Measurements from ENCODE around the gene OLR1.

The OLR1 gene

DNA sequence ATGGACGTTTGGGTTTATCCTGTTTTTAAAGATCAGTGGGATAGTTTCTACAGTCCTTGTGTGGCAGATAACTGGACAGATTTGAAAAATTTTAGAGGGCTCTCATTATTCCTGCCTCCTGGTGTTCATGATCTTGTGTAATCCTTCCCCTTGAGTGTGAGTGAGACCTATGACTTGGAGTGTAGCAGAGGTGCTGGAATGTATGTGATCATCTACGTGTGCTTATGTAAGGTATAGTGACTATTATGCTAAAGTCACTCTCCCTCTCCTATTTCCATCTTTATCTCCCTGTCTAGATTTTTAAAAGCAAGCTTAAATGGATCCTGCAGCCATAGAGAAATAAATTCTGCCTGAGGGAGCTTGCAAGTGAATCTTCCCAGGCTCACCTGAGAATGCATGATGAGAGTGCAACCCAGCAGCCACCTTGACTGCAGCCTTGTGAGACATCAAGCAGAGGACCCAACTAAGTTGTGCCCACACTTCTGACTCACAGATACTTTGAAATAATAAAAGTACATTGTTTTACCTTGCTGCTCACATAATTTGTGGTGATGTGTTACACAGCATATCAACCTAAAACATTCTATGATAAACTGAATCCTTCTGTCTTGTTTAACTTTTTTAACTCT, 3.2 kb upstream of the OLR1 start:
- Mint-ChIP-seq H3K9me3 (no peaks in the 10 kb centered on the region), H3K36me3 (no peaks in the 10 kb centered on the region), H3K27ac (no peak overlapping the region), H3K27me3 (peaks cover 21% of the 10 kb centered on the region), H3K4me1 (no peaks in the 10 kb centered on the region), H3K4me3 (no peak overlapping the region)

DNA sequence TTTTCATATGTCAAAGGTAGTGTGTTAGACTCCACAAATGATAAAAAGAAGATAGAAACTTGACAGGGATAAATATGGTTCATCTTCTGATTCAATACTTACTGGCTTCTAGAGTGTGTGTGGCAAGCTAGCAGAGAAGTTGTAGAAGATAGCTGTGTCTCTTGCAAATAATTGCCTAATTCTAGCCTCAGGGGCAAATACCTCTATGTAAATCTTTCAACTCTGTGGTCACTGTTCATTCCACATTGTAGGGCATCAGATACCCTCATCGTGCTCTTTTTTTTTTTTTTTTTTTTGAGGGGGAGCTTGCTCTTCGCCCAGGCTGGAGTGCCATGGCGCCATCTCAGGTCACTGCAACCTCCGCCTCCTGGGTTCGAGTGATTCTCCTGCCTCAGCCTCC, 1.7 kb downstream of the OLR1 start:
- H3K4me1 Mint-ChIP-seq, result no peaks in the 10 kb centered on the region
- H3K36me3 Mint-ChIP-seq, result no peaks in the 10 kb centered on the region
- no peak overlapping the region for H3K4me3 Mint-ChIP-seq
- no peaks in the 10 kb centered on the region for H3K9me3 Mint-ChIP-seq
- H3K27me3 Mint-ChIP-seq, result peaks cover 11% of the 10 kb centered on the region
- no peak overlapping the region for H3K27ac Mint-ChIP-seq

DNA sequence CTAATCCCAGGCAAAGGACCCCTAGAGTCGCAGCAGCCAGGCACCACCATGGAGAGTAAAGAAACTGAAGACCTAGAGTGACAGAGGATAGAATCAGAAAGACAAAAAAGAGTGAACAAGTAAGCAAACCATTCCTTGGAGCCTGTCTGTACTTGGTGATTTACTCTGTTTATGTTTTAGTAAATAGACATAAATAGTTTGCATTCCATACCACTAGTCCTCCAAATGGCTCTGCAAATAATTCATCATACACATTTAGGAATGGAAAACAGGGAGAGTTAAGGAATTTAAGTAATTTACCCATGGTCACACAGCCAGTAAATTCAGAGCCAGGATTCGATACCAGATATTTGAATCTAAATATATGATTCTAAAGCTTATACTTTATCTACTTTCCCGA, 2.8 kb downstream of the OLR1 start:
- H3K27me3 Mint-ChIP-seq, result peaks cover 9% of the 10 kb centered on the region
- H3K27ac Mint-ChIP-seq, result peak overlapping the region; percentile 36
- no peaks in the 10 kb centered on the region for H3K4me1 Mint-ChIP-seq
- no peak overlapping the region for H3K4me3 Mint-ChIP-seq
- H3K36me3 Mint-ChIP-seq, result no peaks in the 10 kb centered on the region
- no peaks in the 10 kb centered on the region for H3K9me3 Mint-ChIP-seq

DNA sequence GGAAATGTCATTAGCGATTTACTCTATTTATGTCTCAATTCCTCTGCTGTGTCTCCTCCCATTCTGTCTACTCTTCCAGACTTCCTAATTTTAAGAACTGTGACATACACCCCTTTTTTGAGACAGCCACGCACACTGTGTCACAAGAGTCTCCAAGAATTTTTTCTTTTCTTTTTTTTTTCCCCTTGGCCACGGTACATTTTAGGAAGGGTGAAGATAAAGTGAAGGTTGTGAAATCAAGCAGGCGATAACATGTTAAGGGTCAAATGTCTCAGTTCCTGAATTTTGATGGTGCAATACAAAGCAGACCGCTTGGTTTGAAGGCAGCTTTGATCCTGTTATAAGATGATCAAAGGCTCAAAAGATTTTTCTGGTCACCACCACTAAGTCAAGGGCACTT, 4.3 kb downstream of the OLR1 start:
- Mint-ChIP-seq H3K36me3 (no peaks in the 10 kb centered on the region), H3K4me3 (no peak overlapping the region), H3K27ac (no peak overlapping the region), H3K27me3 (peaks cover 7% of the 10 kb centered on the region), H3K4me1 (no peaks in the 10 kb centered on the region), H3K9me3 (no peaks in the 10 kb centered on the region)

DNA sequence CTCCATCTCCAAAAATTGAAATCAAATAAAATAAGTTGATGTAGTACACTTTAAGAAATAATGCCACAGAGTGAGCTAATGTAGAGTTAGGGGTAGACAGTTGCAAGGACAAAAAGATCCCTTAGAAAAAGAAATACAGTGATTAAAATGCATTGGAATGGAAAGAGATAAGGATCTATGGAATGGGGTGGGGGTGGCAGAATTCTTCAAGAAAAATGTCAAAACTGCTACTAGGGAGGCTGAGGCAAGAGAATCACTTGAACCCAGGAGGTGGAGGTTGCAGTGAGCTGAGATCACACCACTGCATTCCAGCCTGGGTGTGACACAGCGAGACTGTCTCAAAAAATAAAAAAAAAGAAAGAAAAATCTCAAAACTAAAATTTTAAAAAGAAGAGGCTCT, 6.5 kb downstream of the OLR1 start:
- no peaks in the 10 kb centered on the region for H3K4me1 Mint-ChIP-seq
- no peak overlapping the region for H3K27ac Mint-ChIP-seq
- no peaks in the 10 kb centered on the region for H3K9me3 Mint-ChIP-seq

DNA sequence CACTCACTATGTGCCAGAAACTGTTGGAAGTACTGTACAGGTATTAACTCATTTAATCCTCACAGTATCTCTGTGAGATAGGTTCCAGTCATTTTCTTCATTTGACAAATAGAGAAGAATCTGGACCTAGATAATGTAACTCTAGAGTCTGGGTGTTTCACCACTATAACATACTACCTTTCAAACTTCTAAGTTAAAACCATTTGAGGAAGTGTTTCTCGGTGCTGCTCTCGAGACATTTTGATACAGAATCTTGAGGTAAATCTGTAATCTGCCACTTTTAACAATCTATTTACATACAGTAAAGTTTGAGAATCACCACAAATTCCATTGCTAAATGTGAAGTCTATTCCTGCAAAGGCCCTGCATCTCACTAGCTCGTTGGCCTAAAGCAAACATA, 8.8 kb downstream of the OLR1 start:
- Mint-ChIP-seq H3K27ac (no peak overlapping the region), H3K4me1 (no peaks in the 10 kb centered on the region), H3K4me3 (no peak overlapping the region), H3K9me3 (no peaks in the 10 kb centered on the region), H3K27me3 (peaks cover 1% of the 10 kb centered on the region), H3K36me3 (no peaks in the 10 kb centered on the region)

More for the DNA sequence above, 6.5 kb downstream of the OLR1 start:
- no peaks in the 10 kb centered on the region for H3K36me3 Mint-ChIP-seq
- H3K4me3 Mint-ChIP-seq, result no peak overlapping the region
- H3K27me3 Mint-ChIP-seq, result peaks cover 1% of the 10 kb centered on the region

DNA sequence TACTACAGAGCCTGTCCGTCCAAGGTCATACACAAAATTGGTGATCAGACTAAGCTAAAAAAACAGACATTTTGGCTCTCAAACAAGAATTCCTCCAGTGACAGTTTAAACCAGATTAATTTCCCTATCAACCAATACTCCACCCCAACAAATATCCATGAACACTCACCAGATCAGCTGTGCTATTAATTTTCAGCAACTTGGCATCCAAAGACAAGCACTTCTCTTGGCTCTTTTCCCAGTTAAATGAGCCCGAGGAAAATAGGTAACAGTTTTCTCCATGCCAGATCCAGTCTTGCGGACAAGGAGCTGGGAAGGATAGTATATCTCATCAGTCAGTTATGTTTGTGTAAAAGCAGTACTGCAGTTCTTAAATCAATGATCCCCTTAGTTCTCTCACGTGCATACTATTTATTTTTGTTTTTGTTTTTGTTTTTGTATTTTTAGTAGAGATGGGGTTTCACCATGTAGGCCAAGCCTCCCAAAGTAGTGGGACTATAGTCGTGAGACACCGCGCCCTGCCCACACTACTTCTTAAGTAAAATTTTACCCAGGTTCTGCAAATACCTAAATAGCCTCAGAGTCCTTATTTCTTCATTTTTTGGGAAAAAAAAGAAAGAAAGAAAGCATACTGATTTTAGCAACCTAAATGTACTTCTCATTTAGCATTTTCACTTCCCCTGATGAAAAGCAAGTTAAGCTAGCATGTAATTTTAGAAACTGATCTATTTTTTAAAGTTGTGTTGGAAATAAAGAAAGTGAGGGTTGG, 11.1 kb downstream of the OLR1 start:
- H3K4me1 Mint-ChIP-seq, result no peaks in the 10 kb centered on the region
- H3K4me3 Mint-ChIP-seq, result no peak overlapping the region
- H3K27me3 Mint-ChIP-seq, result no peaks in the 10 kb centered on the region
- H3K27ac Mint-ChIP-seq, result no peak overlapping the region
- no peaks in the 10 kb centered on the region for H3K9me3 Mint-ChIP-seq
- no peaks in the 10 kb centered on the region for H3K36me3 Mint-ChIP-seq

DNA sequence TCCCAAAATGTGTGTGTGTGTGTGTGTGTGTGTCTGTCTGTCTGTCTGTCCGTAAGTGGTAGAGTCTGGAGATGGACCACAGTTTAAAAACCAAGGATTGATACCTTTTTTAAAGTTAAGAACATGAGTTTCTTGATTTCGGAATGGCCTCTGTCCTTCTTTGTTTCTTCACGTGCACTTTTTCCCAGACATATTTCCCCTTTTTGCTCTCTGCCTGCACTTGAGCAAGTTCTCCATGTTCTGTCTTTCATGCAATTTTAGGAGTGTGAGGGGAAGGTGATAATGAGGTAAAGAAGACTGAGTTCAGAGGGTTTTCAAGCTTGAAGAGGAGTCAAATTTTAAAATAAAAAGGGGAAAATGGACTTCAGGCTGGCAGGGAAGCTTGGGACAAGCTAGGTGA, 12.7 kb downstream of the OLR1 start:
- Mint-ChIP-seq H3K9me3 (no peaks in the 10 kb centered on the region), H3K4me1 (no peaks in the 10 kb centered on the region), H3K27me3 (no peaks in the 10 kb centered on the region)

DNA sequence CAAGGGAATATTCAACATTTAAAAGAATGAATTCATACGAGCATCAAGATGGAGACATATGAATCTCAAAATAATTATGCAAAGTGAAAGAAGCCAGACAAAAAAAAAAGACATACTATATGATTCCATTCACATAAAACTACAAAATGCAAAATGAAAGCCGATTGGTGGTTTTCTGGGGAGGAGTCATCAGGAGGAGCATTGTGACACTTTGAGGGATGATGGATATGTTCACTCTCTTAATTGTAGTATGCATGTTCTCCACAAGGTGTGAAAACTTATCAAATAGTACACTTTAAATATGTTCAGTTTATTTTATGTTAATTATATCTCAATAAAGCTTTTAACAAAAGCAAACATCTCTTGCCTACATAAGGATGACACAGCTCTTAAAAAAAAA, 13.5 kb downstream of the OLR1 start:
- Mint-ChIP-seq H3K27ac (no peak overlapping the region), H3K4me1 (peaks cover 4% of the 10 kb centered on the region), H3K4me3 (no peak overlapping the region)

More for the DNA sequence above, 12.7 kb downstream of the OLR1 start:
- no peak overlapping the region for H3K4me3 Mint-ChIP-seq
- no peaks in the 10 kb centered on the region for H3K36me3 Mint-ChIP-seq
- no peak overlapping the region for H3K27ac Mint-ChIP-seq

DNA sequence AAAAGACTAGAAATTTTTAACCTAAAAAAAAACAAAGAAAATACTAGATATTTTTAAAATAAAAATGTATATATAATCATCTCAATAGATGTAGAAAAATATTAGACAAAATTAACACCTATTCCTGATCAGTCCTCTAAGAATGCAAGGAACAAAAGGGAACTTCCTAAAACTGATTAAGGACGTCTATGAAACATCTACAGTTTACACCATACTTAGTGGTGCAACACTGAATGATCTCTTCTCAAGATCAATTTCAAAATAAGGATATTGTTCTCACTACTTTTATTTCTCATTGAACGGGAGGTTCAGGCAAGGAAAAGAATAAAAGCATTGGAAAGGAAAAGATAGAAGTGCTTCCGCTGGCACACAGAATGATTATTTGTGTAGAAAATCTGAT, 16.0 kb downstream of the OLR1 start:
- H3K4me3 Mint-ChIP-seq, result no peak overlapping the region
- H3K27ac Mint-ChIP-seq, result no peak overlapping the region
- H3K27me3 Mint-ChIP-seq, result peaks cover 2% of the 10 kb centered on the region
- H3K36me3 Mint-ChIP-seq, result no peaks in the 10 kb centered on the region
- H3K9me3 Mint-ChIP-seq, result no peaks in the 10 kb centered on the region
- peaks cover 8% of the 10 kb centered on the region for H3K4me1 Mint-ChIP-seq

More for the DNA sequence above, 13.5 kb downstream of the OLR1 start:
- Mint-ChIP-seq H3K36me3 (no peaks in the 10 kb centered on the region), H3K9me3 (no peaks in the 10 kb centered on the region), H3K27me3 (no peaks in the 10 kb centered on the region)

DNA sequence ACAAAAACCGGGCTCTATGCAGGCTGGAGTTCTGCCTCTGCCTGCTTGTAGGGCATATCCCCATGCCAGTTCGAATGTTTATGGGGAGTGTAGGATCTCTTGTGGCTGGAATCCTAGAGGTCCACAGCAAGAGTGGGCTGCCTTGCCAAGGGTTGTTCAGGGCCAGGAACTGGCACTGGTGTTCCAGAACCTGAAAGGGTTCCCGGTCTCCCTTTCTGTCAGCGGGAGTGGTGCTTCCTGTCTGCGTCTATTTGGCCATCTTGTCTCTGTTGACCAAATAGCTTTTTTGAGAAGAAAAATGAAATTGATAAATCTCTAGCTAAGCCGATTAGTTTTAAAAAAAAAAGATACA, 17.8 kb downstream of the OLR1 start:
- H3K27me3 Mint-ChIP-seq, result peaks cover 2% of the 10 kb centered on the region
- H3K9me3 Mint-ChIP-seq, result no peaks in the 10 kb centered on the region
- no peaks in the 10 kb centered on the region for H3K36me3 Mint-ChIP-seq
- H3K4me3 Mint-ChIP-seq, result peak overlapping the region; percentile 91
- peaks cover 8% of the 10 kb centered on the region for H3K4me1 Mint-ChIP-seq
- no peak overlapping the region for H3K27ac Mint-ChIP-seq

DNA sequence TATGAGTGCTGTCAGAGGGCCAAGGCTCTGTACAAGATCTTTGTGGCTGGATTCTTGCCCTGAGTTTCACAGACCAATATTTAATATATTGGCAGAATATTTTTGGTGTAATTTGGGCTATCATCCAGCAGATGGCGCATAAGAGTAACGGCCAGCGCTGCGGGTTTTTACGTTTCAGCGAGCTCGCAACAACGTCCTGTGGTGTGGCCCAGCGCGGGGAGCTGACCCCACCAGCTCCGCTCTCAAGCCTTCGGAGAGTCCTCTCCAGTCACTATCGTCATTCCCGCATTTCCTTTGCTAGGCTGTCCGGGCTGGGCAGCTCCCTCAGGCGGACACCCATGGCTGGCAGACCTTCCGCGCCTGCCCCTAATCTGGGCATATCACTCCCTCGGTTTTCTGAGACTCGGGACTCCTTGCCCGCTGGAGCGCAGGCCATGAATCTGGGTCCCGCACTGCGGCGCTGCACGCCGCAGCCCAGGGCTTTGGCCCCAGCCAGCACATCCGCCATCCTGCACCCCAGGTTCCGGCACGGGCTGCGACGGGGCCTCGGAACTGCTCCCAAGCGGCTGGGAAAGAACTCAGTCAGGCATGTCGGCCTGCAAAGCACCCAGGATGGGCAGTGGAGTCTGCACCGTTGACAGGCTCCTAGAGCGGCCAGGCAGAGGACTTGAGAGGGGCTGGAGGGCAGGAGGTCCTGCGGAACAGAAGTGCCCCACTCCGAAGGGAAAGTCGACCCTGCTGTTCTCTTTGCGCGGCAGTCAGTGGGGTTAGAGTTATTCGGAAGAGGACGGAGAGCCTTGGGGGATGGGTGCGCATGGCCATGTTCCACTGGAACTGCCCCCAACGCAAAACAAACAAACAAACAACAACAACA, 18.4 kb downstream of the OLR1 start:
- Mint-ChIP-seq H3K27me3 (peaks cover 2% of the 10 kb centered on the region), H3K4me3 (peak overlapping the region; percentile 91), H3K4me1 (peaks cover 8% of the 10 kb centered on the region), H3K27ac (no peak overlapping the region), H3K9me3 (no peaks in the 10 kb centered on the region), H3K36me3 (no peaks in the 10 kb centered on the region)

DNA sequence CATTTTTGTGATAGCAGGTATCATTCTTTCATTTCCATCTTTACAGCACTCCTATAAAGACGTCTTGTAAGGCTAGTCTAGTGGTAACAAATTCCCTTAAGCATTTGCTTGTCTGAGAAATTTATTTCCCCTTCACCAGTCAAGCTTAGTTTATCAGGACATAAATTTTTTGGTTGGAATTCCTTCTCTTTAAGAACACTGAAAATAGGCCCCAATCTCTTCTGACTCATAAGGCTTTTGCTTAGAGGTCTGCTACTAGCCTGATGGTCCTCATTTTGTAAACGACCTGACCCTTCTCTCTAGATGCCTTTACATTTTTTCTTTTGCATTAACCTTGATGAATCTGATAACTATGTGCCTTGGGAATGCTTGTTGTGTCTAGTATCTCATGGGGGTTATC, 20.3 kb downstream of the OLR1 start:
- Mint-ChIP-seq H3K27ac (no peak overlapping the region), H3K27me3 (peaks cover 2% of the 10 kb centered on the region), H3K9me3 (no peaks in the 10 kb centered on the region), H3K4me1 (peaks cover 8% of the 10 kb centered on the region), H3K4me3 (no peak overlapping the region), H3K36me3 (no peaks in the 10 kb centered on the region)

DNA sequence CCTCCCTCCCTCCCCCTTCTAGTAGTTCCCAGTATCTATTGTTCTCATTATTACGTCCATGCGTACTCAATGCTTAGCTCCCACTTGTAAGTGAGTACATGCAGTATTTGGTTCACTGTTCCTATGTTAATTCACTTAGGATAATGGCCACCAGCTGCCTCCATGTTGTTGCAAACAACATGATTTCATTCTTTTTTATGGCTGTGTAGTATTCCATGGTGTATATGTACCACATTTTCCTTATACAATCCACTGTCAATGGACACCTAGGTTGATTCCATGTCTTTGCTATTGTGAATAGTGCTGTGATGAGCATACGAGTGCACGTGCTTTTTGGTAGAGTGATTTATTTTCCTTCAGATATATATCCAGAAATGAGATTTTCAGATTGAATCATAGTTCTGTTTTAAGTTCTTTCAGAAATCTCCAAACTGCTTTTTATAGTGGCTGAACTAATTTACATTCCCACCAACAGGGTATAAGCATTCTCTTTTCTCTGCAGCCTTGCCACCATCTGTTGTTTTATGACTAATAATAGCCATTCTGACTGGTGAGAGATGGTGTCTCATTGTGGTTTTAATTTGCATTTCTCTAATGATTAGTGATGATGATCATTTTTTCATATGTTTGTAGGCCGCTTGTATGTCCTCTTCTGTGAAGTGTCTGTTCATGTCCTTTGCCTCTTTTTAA, 24.1 kb downstream of the OLR1 start:
- Mint-ChIP-seq H3K9me3 (no peaks in the 10 kb centered on the region), H3K4me1 (no peaks in the 10 kb centered on the region), H3K4me3 (no peak overlapping the region), H3K27me3 (peaks cover 2% of the 10 kb centered on the region), H3K27ac (no peak overlapping the region), H3K36me3 (no peaks in the 10 kb centered on the region)

DNA sequence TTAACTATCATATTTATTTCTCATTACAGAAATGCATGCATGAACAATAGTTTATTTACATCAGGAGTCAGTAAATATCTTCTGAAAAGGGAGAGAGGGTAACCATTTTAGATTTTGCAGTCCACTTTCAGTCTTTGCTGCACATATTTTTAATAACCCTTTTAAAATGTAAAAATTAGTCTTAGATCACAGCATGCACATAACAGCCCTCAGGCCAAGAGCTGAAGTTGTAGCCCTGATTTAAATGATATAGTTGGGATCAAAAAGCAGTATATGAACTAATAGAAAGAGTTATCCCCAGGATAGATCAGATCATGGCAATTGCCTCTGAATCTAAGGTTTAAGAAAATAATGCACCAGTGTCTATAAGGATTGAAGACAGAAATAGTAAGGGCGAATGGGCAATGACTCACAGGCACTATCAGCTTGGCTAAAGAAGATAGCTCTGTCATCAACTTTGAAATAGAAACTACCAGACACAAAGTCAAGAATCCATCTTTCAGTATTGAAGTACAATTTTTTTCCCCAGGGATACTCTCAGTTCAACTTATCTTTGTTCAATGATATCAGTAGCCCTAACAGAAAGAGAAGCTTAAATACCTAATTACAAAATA, 28.8 kb downstream of the OLR1 start:
- H3K4me3 Mint-ChIP-seq, result no peak overlapping the region
- no peaks in the 10 kb centered on the region for H3K36me3 Mint-ChIP-seq
- H3K4me1 Mint-ChIP-seq, result no peaks in the 10 kb centered on the region
- no peaks in the 10 kb centered on the region for H3K9me3 Mint-ChIP-seq
- H3K27ac Mint-ChIP-seq, result no peak overlapping the region
- H3K27me3 Mint-ChIP-seq, result no peaks in the 10 kb centered on the region

Data from activated naive CD4-positive, alpha-beta T cell treated with anti-CD3 and anti-CD28 coated beads, Interleukin-2, amount 50 U/mL, for 24 hours (primary cell).